ENCODE data around the gene HSPBP1. TPM values are rescaled to one million over a fixed set of nuclear protein-coding genes. Genes with fewer than 3 reads are reported as not detected.

Gene HSPBP1
- total RNA-seq, 1 experiment from 2014 or later: 63.0 TPM

DNA sequence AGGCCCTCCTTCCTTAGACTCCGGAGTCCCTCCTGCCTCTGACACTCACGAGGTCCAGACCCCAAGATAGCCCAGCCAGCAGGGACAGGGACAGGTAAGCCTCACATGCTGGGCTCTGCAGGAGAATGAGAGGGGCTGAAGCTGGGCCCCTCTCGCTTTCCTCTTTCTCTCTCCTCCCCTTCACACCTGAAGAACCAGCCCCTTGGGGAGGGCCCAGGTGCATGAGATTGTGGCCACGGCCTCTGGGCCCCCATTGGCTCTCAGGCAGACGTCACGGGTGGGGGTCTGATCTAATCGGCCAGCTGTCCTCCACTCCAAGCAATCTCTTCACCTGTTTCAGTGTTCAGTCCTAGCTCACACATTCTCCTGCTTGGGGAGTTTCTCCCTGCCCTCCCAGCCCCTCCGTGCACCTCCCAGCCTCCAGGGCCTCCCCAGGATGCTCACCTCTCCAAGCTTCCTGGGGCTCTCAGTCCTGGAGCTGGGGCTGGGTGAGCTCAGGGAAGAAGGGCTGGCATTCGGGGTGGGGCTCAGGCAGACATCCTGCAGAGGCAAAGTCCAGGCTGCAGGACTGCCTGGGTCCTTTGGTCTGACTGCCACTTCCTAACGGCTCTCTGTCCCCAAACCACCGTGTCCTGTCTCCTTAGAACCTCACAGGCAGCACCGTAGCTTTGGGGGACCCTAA is 42.4 kb upstream of the HSPBP1 start:
- intact Hi-C loops (cut with micrococcal nuclease): no loop called here
- H2AFZ ChIP-seq (ENCODE audit: low read depth, low read length, poor library complexity, severe bottlenecking): no peak overlapping the region
- H4K20me1 ChIP-seq (ENCODE audit: insufficient read depth): no peaks in the 10 kb centered on the region
- no peaks in the 10 kb centered on the region for H3K36me3 ChIP-seq (ENCODE audit: control insufficient read depth in 1 of 2, insufficient read depth in 2 of 2, low read length in 2 of 2)
- CTCF ChIA-PET: interaction anchor here (2.6 kb wide), 1 partner anchor 20 kb away, joined by 12 read pairs; no protein-coding TSS in a partner anchor
- TF ChIP-seq, protein P1, sequence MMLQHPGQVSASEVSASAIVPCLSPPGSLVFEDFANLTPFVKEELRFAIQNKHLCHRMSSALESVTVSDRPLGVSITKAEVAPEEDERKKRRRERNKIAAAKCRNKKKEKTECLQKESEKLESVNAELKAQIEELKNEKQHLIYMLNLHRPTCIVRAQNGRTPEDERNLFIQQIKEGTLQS (IDR thresholded peaks at IDR 0.05): no peak
- TF ChIP-seq RAD21 (IDR thresholded peaks at IDR 0.05; ENCODE audit: low read depth) (no peak), CBX3 (IDR thresholded peaks at IDR 0.05; ENCODE audit: low read depth) (no peak), SRF (IDR thresholded peaks at IDR 0.05; ENCODE audit: low read depth) (no peak), ELF1 (IDR thresholded peaks at IDR 0.05; ENCODE audit: borderline replicate concordance, low read depth) (no peak), JUND (IDR thresholded peaks at IDR 0.05) (no peak)
- TF ChIP-seq, protein P2, sequence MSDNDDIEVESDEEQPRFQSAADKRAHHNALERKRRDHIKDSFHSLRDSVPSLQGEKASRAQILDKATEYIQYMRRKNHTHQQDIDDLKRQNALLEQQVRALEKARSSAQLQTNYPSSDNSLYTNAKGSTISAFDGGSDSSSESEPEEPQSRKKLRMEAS (IDR thresholded peaks at IDR 0.05): no peak
- H3K27me3 ChIP-seq (ENCODE audit: insufficient read depth, low read length): no peaks in the 10 kb centered on the region
- ATAC-seq: no peak
- no peak for DNase-seq (ENCODE audit: low read depth, low spot score)
- H3K9ac ChIP-seq (ENCODE audit: low read length): no peak overlapping the region
- BruUV-seq (replicated peaks): no TSS peak
- no peaks in the 10 kb centered on the region for H3K9me3 ChIP-seq (ENCODE audit: control insufficient read depth in 1 of 2, insufficient read depth in 1 of 2, low read depth in 1 of 2, low read length in 2 of 2)
- H3K4me3 ChIP-seq (replicated peaks in 1 of 2; ENCODE audit: low read depth in 1 of 2, low read length in 2 of 2): no peak overlapping the region
- no peaks in the 10 kb centered on the region for H3K79me2 ChIP-seq (ENCODE audit: insufficient read depth, low read length)
- POLR2A ChIA-PET: no interaction called here
- H3K4me1 ChIP-seq (ENCODE audit: control insufficient read depth in 1 of 2, insufficient read depth in 2 of 2, low read length in 2 of 2): peaks cover 1 to 2% of the 10 kb centered on the region in 2 experiments; a peak in 3 of 4 replicates
- H3K27ac ChIP-seq (ENCODE audit: low read depth, low read length): no peak overlapping the region
- RAD21 ChIA-PET (ENCODE audit: low non-redundant PET in 1 of 2, low total read pairs in 2 of 2, uncharacterized antibody in 2 of 2, unreplicated experiment in 2 of 2): no interaction called here
- no peaks in the 10 kb centered on the region for H3K9me2 ChIP-seq (ENCODE audit: insufficient read depth)
- H3K4me2 ChIP-seq (ENCODE audit: low read length): no peak overlapping the region

DNA sequence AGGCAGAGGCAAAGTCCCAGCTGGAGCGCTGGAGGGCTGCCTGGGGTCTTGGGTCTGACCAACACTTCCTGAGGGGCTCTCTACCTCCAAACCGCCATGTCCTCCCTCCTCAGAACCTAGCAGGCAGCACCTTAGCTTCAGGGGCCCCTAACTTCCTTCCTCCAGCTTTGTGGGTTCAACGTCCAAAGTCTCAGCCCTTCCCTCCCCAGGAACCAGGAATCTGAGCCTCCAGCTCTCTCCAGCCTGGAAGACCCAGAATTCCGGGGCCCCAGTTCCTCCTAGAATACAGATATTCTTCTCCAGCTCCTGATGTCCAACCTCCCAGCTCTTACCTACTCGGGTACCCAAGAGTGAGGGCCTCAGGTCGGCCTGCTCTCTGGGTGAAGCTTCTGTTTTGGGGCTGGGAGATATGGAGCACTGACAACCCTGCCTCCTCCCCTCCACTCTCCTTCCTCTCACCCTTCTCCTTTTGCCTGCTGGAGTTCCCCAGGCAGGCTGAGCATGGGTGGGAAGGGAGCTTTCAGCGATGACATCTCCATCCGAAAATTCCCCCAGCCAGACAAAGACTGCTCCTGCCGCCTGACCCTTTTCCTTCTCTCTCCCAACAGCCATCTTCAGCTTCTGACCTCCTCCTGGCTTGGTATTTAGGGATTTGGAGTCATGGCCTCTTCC is 41.7 kb upstream of the HSPBP1 start:
- DNase-seq (ENCODE audit: low read depth, low spot score) (no peak), ATAC-seq (no peak)
- Histone ChIP-seq H3K27me3 (ENCODE audit: insufficient read depth, low read length) (no peaks in the 10 kb centered on the region), H3K27ac (ENCODE audit: low read depth, low read length) (no peak overlapping the region), H3K9me2 (ENCODE audit: insufficient read depth) (no peaks in the 10 kb centered on the region), H3K79me2 (ENCODE audit: insufficient read depth, low read length) (no peaks in the 10 kb centered on the region), H3K4me1 (ENCODE audit: control insufficient read depth in 1 of 2, insufficient read depth in 2 of 2, low read length in 2 of 2) (no peaks in the 10 kb centered on the region), H3K36me3 (ENCODE audit: control insufficient read depth in 1 of 2, insufficient read depth in 2 of 2, low read length in 2 of 2) (no peaks in the 10 kb centered on the region), H3K4me3 (replicated peaks in 1 of 2; ENCODE audit: low read depth in 1 of 2, low read length in 2 of 2) (no peak overlapping the region), H3K9me3 (ENCODE audit: control insufficient read depth in 1 of 2, insufficient read depth in 1 of 2, low read depth in 1 of 2, low read length in 2 of 2) (no peaks in the 10 kb centered on the region), H2AFZ (ENCODE audit: low read depth, low read length, poor library complexity, severe bottlenecking) (no peak overlapping the region), H3K4me2 (ENCODE audit: low read length) (no peak overlapping the region), H3K9ac (ENCODE audit: low read length) (no peak overlapping the region), H4K20me1 (ENCODE audit: insufficient read depth) (no peaks in the 10 kb centered on the region)
- RAD21 ChIA-PET (ENCODE audit: low non-redundant PET in 1 of 2, low total read pairs in 2 of 2, uncharacterized antibody in 2 of 2, unreplicated experiment in 2 of 2): no interaction called here
- no TSS peak for BruUV-seq (replicated peaks)
- intact Hi-C loops (cut with micrococcal nuclease): no loop called here
- POLR2A ChIA-PET: no interaction called here
- CTCF ChIA-PET: interaction anchor here (2.6 kb wide), 1 partner anchor 20 kb away, joined by 12 read pairs; no protein-coding TSS in a partner anchor
- TF ChIP-seq YY1 (IDR thresholded peaks at IDR 0.05; ENCODE audit: extremely low read depth, insufficient replicate concordance, low read depth, low read length) (no peak), CEBPB (IDR thresholded peaks at IDR 0.05; ENCODE audit: low read depth) (no peak), JUND (IDR thresholded peaks at IDR 0.05) (no peak), SRF (IDR thresholded peaks at IDR 0.05; ENCODE audit: low read depth) (no peak), SP1 (IDR thresholded peaks at IDR 0.05; ENCODE audit: low read depth) (no peak), TCF7L2 (IDR thresholded peaks at IDR 0.05; ENCODE audit: borderline replicate concordance, extremely low read depth, insufficient read depth, insufficient read length) (no peak), ELF1 (IDR thresholded peaks at IDR 0.05; ENCODE audit: borderline replicate concordance, low read depth) (no peak), ZFX (IDR thresholded peaks at IDR 0.05) (no peak), CBX3 (IDR thresholded peaks at IDR 0.05; ENCODE audit: low read depth) (no peak), EGR1 (IDR thresholded peaks at IDR 0.05; ENCODE audit: low read depth) (no peak), SIN3A (IDR thresholded peaks at IDR 0.05; ENCODE audit: low read depth) (no peak), EZH2 (IDR thresholded peaks at IDR 0.05) (no peak)
- TF ChIP-seq, protein P3, sequence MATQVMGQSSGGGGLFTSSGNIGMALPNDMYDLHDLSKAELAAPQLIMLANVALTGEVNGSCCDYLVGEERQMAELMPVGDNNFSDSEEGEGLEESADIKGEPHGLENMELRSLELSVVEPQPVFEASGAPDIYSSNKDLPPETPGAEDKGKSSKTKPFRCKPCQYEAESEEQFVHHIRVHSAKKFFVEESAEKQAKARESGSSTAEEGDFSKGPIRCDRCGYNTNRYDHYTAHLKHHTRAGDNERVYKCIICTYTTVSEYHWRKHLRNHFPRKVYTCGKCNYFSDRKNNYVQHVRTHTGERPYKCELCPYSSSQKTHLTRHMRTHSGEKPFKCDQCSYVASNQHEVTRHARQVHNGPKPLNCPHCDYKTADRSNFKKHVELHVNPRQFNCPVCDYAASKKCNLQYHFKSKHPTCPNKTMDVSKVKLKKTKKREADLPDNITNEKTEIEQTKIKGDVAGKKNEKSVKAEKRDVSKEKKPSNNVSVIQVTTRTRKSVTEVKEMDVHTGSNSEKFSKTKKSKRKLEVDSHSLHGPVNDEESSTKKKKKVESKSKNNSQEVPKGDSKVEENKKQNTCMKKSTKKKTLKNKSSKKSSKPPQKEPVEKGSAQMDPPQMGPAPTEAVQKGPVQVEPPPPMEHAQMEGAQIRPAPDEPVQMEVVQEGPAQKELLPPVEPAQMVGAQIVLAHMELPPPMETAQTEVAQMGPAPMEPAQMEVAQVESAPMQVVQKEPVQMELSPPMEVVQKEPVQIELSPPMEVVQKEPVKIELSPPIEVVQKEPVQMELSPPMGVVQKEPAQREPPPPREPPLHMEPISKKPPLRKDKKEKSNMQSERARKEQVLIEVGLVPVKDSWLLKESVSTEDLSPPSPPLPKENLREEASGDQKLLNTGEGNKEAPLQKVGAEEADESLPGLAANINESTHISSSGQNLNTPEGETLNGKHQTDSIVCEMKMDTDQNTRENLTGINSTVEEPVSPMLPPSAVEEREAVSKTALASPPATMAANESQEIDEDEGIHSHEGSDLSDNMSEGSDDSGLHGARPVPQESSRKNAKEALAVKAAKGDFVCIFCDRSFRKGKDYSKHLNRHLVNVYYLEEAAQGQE (IDR thresholded peaks at IDR 0.05; ENCODE audit: low read depth): no peak
